ENCODE results near the gene PCDH9. TPM values are rescaled to one million over a fixed set of nuclear protein-coding genes. Genes with fewer than 3 reads are reported as not detected.

The PCDH9 gene
- total RNA-seq, 1 donor from 2014 or later: 9.8 TPM

- Mint-ChIP-seq H3K36me3 (ENCODE audit: low read depth) (no peaks in the 10 kb centered on the region), H3K27me3 (ENCODE audit: low read depth) (no peaks in the 10 kb centered on the region), H3K4me1 (ENCODE audit: low read depth) (peaks cover 20% of the 10 kb centered on the region), H3K9me3 (ENCODE audit: low read depth) (no peaks in the 10 kb centered on the region), H3K4me3 (ENCODE audit: unreplicated experiment) (no peak overlapping the region), H3K27ac (ENCODE audit: unreplicated experiment) (no peak overlapping the region)
- no peak for DNase-seq (ENCODE audit: low spot score)
- TF ChIP-seq CTCF (IDR thresholded peaks at IDR 0.05): no peak
Observed at GRCh38 chr13:66322193-66322740, 907.9 kb downstream of the PCDH9 start.

- Mint-ChIP-seq H3K27me3 (ENCODE audit: low read depth) (no peaks in the 10 kb centered on the region), H3K36me3 (ENCODE audit: low read depth) (no peaks in the 10 kb centered on the region), H3K9me3 (ENCODE audit: low read depth) (no peaks in the 10 kb centered on the region), H3K4me1 (ENCODE audit: low read depth) (peaks cover 51% of the 10 kb centered on the region), H3K4me3 (ENCODE audit: unreplicated experiment) (no peak overlapping the region), H3K27ac (ENCODE audit: unreplicated experiment) (no peak overlapping the region)
- no peak for DNase-seq (ENCODE audit: low spot score)
- TF ChIP-seq CTCF (IDR thresholded peaks at IDR 0.05): no peak
Observed at GRCh38 chr13:66314911-66315310, 915.2 kb downstream of the PCDH9 start.

- no peaks in the 10 kb centered on the region for H3K9me3 Mint-ChIP-seq (ENCODE audit: low read depth)
- peak overlapping the region; percentile 89 for H3K27ac Mint-ChIP-seq (ENCODE audit: unreplicated experiment)
- H3K36me3 Mint-ChIP-seq (ENCODE audit: low read depth): no peaks in the 10 kb centered on the region
- no peak for DNase-seq (ENCODE audit: low spot score)
- H3K27me3 Mint-ChIP-seq (ENCODE audit: low read depth): no peaks in the 10 kb centered on the region
- no peak overlapping the region for H3K4me3 Mint-ChIP-seq (ENCODE audit: unreplicated experiment)
- peaks cover 51% of the 10 kb centered on the region for H3K4me1 Mint-ChIP-seq (ENCODE audit: low read depth)
- TF ChIP-seq CTCF (IDR thresholded peaks at IDR 0.05): no peak
Observed at GRCh38 chr13:66313413-66313812, 916.7 kb downstream of the PCDH9 start.

GRCh38 chr13:66312312-66313087 is 917.6 kb downstream of the PCDH9 start:
- Mint-ChIP-seq H3K36me3 (ENCODE audit: low read depth) (no peaks in the 10 kb centered on the region), H3K9me3 (ENCODE audit: low read depth) (no peaks in the 10 kb centered on the region), H3K4me1 (ENCODE audit: low read depth) (peaks cover 51% of the 10 kb centered on the region), H3K4me3 (ENCODE audit: unreplicated experiment) (peak overlapping the region; percentile 35), H3K27me3 (ENCODE audit: low read depth) (no peaks in the 10 kb centered on the region), H3K27ac (ENCODE audit: unreplicated experiment) (peak overlapping the region; percentile 89)
- TF ChIP-seq CTCF (IDR thresholded peaks at IDR 0.05): no peak
- DNase-seq (ENCODE audit: low spot score): no peak

- no peak overlapping the region for H3K4me3 Mint-ChIP-seq (ENCODE audit: unreplicated experiment)
- no peak overlapping the region for H3K27ac Mint-ChIP-seq (ENCODE audit: unreplicated experiment)
- no peaks in the 10 kb centered on the region for H3K27me3 Mint-ChIP-seq (ENCODE audit: low read depth)
- no peaks in the 10 kb centered on the region for H3K9me3 Mint-ChIP-seq (ENCODE audit: low read depth)
- H3K4me1 Mint-ChIP-seq (ENCODE audit: low read depth): peaks cover 14% of the 10 kb centered on the region
- H3K36me3 Mint-ChIP-seq (ENCODE audit: low read depth): no peaks in the 10 kb centered on the region
- no peak for DNase-seq (ENCODE audit: low spot score)
- no peak for TF ChIP-seq CTCF (IDR thresholded peaks at IDR 0.05)
Observed at GRCh38 chr13:66305961-66306617, 924.0 kb downstream of the PCDH9 start.
